ENCODE measurements around the gene CD300E.

The CD300E gene

DNA sequence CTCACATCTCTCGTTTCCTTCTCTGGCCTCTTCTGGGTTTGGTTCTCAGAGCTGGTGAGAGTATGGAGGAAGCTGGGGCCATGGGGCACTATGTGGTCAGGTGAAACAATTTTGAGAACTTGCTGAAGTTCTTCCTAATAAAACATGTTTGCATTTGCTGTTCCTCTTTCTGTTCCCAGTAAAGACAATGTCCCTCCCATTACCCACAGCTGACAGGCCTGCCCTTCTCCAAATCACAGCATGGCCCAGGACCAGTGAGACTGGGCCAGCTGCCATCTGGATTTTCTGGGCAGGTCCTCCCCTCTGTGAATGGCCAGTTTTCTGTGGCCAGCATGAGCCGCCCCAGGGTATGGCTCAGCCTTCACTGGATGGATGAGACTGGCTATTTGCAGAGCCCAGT is 56.1 kb downstream of the CD300E start, which contains the start of gene CD300H:
TSS of gene CD300H (minus strand) at position 113 of the 400 bp plus-strand sequence.
- no peak for TF ChIP-seq CTCF (conservative IDR thresholded peaks at IDR 0.05; ENCODE audit: low read depth, low read length)
- no peak within 1 kb of the TSS for H3K4me3 ChIP-seq (ENCODE audit: low read length)
- DNase-seq (ENCODE audit: low read depth) = no peak

DNA sequence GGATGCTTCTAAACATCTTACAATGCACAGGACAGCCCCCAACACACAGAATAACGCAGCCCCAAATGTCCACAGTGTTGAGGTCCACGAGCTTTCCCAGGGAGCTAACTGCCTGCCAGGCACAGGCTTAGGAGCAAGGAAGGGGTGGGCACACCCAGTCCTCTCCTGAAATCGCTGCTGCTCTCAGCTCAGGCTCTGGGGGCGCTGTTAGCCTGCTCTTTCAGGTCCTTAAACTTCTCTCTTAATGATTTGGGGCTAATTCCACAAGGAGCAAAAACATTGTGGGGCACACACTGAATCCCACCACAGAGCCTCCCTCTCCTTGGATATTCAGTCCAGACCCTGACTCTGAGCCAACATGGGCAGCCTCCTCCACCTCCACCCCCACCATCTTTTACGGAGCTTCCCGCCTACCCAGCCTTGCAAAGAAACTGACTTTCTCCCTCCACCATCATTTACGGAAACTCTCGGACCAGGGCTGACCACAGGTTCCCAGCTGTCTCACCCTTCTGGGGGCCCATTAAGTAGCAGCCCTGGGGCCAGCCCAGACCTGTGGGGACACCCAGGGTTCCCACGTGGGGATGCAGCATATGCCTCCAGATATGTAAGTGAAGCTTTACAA is 57.3 kb downstream of the CD300E start:
- H3K4me3 ChIP-seq (ENCODE audit: low read length) = no peak overlapping the region
- peak; percentile 85 for TF ChIP-seq CTCF (conservative IDR thresholded peaks at IDR 0.05; ENCODE audit: low read depth, low read length)
- DNase-seq (ENCODE audit: low read depth) = no peak

DNA sequence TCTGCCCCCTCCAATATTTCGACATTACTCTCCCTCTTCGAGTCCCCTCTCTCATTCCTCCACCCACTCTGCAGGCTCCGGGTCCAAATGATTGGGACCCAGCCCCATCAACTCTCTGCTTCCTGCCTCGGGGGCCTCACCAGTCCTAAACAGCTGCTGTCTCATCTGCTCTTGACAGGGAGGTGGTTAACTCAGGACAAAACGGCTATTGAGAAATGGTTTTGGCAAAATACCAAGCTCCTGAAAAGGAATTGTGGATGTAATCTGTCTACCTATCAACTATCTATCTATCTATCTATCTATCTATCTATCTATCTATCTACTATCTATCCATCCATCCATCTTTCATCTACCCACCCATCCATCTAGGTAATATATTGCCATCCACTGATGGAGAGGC is 58.4 kb downstream of the CD300E start:
- H3K4me3 ChIP-seq (ENCODE audit: low read length) = no peak overlapping the region
- TF ChIP-seq CTCF (conservative IDR thresholded peaks at IDR 0.05; ENCODE audit: low read depth, low read length) = no peak
- DNase-seq (ENCODE audit: low read depth) = no peak

DNA sequence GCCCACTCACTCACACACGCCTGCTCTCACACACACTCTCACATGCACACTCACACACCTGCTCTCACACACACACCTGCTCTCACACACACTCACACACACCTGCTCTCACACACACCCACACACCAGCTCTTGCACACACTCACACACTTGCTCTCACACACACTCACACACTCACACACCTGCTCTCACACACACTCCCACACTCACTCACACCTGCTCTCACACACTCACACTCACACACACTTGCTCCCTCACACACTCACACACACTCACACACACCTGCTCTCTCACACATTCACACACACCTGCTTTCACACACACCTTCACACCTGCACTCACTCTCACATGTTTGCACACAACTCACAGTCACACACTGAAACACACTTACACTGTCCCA is 60.2 kb downstream of the CD300E start:
- no peak overlapping the region for H3K4me3 ChIP-seq (ENCODE audit: low read length)
- TF ChIP-seq CTCF (conservative IDR thresholded peaks at IDR 0.05; ENCODE audit: low read depth, low read length) = no peak
- DNase-seq (ENCODE audit: low read depth) = no peak

GRCh38 chr17:74561586-74561985 is 62.0 kb downstream of the CD300E start:
- no peak overlapping the region for H3K4me3 ChIP-seq (ENCODE audit: low read length)
- TF ChIP-seq CTCF (conservative IDR thresholded peaks at IDR 0.05; ENCODE audit: low read depth, low read length) = no peak
- DNase-seq (ENCODE audit: low read depth) = no peak
